ENCODE measurements around the gene MMEL1. TPM values are rescaled to one million over a fixed set of nuclear protein-coding genes. Genes with fewer than 3 reads are reported as not detected.

MMEL1 gene
- total RNA-seq, 1 experiment from 2014 or later, result not detected

DNA sequence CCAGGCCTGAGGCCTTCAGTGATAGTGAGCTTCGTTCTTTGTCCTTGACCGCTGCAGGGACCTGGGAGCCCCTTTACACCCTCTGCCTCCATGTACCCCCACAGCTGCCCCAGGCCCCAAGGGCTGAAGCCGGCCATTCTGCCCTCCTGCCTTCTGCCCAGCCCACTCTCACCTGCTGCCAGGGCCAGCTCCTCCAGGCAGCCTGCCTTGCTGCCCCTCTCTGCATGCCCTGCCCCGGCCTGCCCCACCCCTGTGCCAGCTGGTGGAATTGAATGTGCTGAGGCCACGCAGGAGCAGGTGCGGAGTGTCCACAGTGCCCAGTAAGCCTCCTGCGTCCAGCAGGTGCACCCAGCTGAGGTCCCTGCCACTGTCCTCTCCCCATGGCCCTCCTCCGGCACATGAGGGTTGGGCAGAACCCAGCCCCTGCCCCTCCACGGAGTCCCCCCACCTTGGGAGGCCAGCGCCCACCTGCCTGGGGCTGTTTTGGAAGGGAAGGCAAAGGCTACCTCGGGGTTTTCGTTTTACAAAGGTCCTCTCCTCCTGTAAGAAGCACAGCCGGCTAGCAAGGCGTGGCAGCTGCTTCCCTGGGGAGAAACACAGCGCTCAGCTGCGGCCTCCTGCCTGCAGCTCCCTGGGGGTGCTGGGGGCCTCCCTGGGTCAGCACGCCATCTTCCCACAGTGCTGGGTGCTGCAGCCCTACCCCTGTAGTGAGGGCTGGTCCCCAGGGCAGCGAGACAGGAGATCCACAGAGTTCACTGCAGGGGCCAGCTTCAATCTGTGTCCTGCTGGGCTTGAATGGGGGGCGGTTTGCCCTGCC is 21.0 kb downstream of the MMEL1 start:
- Histone ChIP-seq H3K4me3 (ENCODE audit: low read length) (no peak overlapping the region), H3K9me2 (replicated peaks; ENCODE audit: low read length) (no peaks in the 10 kb centered on the region), H3F3A (ENCODE audit: low read length, unreplicated experiment) (no peaks in the 10 kb centered on the region), H3K36me3 (ENCODE audit: low read depth, low read length) (no peaks in the 10 kb centered on the region), H3K27me3 (ENCODE audit: low read length) (peaks cover 31% of the 10 kb centered on the region), H3K79me2 (ENCODE audit: low read length) (no peaks in the 10 kb centered on the region), H3K9ac (ENCODE audit: low read length) (no peak overlapping the region), H3K9me3 (ENCODE audit: low read length) (no peaks in the 10 kb centered on the region), H3K4me1 (ENCODE audit: insufficient read depth, low read length) (no peaks in the 10 kb centered on the region), H2AFZ (ENCODE audit: low read length) (no peak overlapping the region), H4K20me1 (ENCODE audit: low read length) (no peaks in the 10 kb centered on the region), H3K4me2 (ENCODE audit: low read length) (no peak overlapping the region), H3K27ac (ENCODE audit: low read length) (no peak overlapping the region)
- ChIA-PET CTCF (no interaction called here), POLR2A (ENCODE audit: unreplicated experiment) (no interaction called here)
- DNase-seq (no peak), ATAC-seq (0 out of 2 replicates have a peak, but pooled peaks have one; percentile 12)
- intact Hi-C loops (cut with micrococcal nuclease), result no loop called here
- TF ChIP-seq EZH2phosphoT487 (IDR thresholded peaks at IDR 0.05; ENCODE audit: borderline replicate concordance, low read length) (no peak), EZH2 (IDR thresholded peaks at IDR 0.05; ENCODE audit: low read length, unreplicated experiment) (no peak)
- TF ChIP-seq, protein P1, sequence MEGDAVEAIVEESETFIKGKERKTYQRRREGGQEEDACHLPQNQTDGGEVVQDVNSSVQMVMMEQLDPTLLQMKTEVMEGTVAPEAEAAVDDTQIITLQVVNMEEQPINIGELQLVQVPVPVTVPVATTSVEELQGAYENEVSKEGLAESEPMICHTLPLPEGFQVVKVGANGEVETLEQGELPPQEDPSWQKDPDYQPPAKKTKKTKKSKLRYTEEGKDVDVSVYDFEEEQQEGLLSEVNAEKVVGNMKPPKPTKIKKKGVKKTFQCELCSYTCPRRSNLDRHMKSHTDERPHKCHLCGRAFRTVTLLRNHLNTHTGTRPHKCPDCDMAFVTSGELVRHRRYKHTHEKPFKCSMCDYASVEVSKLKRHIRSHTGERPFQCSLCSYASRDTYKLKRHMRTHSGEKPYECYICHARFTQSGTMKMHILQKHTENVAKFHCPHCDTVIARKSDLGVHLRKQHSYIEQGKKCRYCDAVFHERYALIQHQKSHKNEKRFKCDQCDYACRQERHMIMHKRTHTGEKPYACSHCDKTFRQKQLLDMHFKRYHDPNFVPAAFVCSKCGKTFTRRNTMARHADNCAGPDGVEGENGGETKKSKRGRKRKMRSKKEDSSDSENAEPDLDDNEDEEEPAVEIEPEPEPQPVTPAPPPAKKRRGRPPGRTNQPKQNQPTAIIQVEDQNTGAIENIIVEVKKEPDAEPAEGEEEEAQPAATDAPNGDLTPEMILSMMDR (conservative IDR thresholded peaks at IDR 0.05; ENCODE audit: low read depth, low read length), result no peak
- no TSS peak for BruUV-seq (replicated peaks)

DNA sequence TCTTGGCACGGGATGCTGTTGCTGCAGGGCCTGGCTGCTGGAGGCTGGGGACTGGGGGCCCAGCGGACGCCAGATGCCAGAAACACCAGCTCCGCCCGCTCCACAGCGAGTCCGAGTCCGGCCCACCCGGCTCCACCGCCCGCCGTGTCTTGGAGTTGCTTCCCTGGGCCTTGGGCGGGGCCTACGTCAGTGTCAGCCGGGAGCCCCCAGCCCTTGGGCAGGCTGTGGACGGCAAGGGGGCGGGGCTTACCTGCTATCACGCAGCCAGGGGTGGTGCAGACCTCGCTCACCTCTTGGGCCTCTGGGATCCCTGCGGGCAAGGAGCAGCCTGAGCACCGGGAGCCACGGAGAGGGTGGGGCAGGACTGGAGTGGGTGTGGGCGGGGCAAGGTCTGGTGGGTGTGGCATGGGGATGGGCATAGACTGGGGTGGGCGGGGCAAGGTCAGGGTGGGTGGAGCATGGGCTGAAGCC is 21.8 kb downstream of the MMEL1 start:
- ChIA-PET POLR2A (ENCODE audit: unreplicated experiment) (no interaction called here), CTCF (no interaction called here)
- no peaks in the 10 kb centered on the region for H3K79me2 ChIP-seq (ENCODE audit: low read length)
- no peaks in the 10 kb centered on the region for H3K9me3 ChIP-seq (ENCODE audit: low read length)
- H3K9ac ChIP-seq (ENCODE audit: low read length), result no peak overlapping the region
- H3F3A ChIP-seq (ENCODE audit: low read length, unreplicated experiment), result no peaks in the 10 kb centered on the region
- no peaks in the 10 kb centered on the region for H3K36me3 ChIP-seq (ENCODE audit: low read depth, low read length)
- no peak overlapping the region for H3K27ac ChIP-seq (ENCODE audit: low read length)
- TF ChIP-seq EZH2phosphoT487 (IDR thresholded peaks at IDR 0.05; ENCODE audit: borderline replicate concordance, low read length) (no peak), EZH2 (IDR thresholded peaks at IDR 0.05; ENCODE audit: low read length, unreplicated experiment) (no peak)
- TF ChIP-seq, protein P1 (conservative IDR thresholded peaks at IDR 0.05; ENCODE audit: low read depth, low read length), result no peak
- H3K4me2 ChIP-seq (ENCODE audit: low read length), result no peak overlapping the region
- no peaks in the 10 kb centered on the region for H3K9me2 ChIP-seq (replicated peaks; ENCODE audit: low read length)
- no TSS peak for BruUV-seq (replicated peaks)
- ATAC-seq (peak; percentile 57), DNase-seq (peak; percentile 32)
- H2AFZ ChIP-seq (ENCODE audit: low read length), result no peak overlapping the region
- no peaks in the 10 kb centered on the region for H4K20me1 ChIP-seq (ENCODE audit: low read length)
- no peaks in the 10 kb centered on the region for H3K4me1 ChIP-seq (ENCODE audit: insufficient read depth, low read length)
- H3K4me3 ChIP-seq (ENCODE audit: low read length), result no peak overlapping the region
- peaks cover 23% of the 10 kb centered on the region; the same call in 1 of the 2 replicates for H3K27me3 ChIP-seq (ENCODE audit: low read length)
- intact Hi-C loops (cut with micrococcal nuclease), result no loop called here
